ENCODE results near the gene TOP2B. TPM values are rescaled to one million over a fixed set of nuclear protein-coding genes. Genes with fewer than 3 reads are reported as not detected.

TOP2B gene
- total RNA-seq, 1 donor from 2014 or later: 113 TPM

GRCh38 chr3:25572919-25573385 is 91.8 kb downstream of the TOP2B start:
- ATAC-seq: no peak
- no peak for DNase-seq
- intact Hi-C loops (cut with micrococcal nuclease): no loop called here

DNA sequence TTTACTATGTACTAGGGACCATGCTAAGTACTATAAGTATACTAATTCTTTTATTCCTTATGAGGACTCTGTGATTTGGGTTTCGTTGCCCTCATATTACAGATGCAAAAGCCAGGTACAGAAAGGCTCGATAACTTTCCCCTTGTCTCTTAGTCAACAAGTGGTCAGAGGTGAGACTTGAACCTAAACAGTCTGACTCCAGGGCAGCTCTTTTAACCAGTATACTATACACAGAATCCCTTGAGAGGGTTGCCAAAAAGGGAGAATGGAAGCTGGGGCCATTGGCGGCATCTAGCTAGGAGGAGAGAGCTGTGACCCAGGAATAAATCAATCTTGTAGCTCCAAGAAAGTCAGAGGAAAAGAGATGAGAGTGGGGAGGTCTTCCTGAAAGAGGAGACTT is 92.4 kb downstream of the TOP2B start:
- intact Hi-C loops (cut with micrococcal nuclease): no loop called here
- ATAC-seq: no peak
- DNase-seq: no peak

DNA sequence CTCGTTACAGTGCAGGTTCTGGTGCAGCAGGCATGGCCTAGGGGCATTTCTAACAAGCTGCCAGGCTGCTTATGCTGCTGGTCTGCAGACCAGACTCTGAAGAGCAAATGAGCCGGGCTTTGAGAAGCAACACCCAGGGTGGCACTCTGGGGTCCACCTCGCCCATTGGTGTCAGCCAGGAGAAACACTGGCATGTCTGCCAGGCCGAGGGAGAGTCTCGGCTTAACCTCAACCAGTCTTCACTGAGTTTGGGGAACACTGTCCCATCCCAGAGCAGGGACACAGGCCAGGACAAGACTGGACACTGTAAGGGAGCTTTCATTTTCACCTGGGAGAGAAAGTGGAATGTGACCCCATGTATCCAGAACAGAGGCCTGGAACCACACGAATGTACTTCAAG is 93.4 kb downstream of the TOP2B start:
- DNase-seq (no peak), ATAC-seq (no peak)
- intact Hi-C loops (cut with micrococcal nuclease): no loop called here

- ATAC-seq: peak; percentile 87
- intact Hi-C loops (cut with micrococcal nuclease): no loop called here
- DNase-seq: peak; percentile 66
Observed at GRCh38 chr3:25568525-25569078, 96.1 kb downstream of the TOP2B start.

DNA sequence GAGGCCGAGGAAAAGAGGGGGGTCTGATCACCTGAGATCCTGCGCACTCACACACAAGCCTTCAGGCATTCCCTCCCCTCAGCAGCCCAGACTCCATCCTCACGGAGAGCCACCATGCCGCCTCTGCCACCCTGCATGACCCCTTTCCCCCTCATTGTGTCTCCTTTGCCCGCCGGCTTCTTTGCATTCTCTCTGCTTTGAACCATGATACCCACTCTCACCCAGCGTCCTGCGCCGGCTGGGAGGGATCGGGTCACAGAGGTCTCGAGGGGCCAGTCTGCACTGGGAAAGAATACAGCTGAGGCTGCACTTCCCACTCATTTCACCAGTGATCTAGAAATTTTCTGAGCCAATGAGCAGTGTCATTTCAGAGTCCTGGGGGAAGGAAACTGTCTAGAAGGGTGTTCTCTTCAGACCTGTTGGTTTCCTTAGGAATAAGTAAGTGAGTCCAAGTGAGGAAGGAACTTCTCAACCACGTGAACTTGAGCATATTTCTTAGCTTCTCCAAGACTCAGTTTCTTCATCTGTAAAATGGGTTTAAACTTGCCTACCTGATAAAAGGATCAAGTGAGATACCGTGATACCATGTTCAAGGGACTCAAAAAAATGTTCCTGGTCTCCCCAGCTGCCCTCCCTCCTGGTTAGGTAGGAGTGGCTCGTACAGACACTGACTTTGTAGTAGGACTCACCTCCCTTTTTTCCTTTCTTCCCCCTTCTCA is 96.7 kb downstream of the TOP2B start:
- no peak for ATAC-seq
- no peak for DNase-seq

DNA sequence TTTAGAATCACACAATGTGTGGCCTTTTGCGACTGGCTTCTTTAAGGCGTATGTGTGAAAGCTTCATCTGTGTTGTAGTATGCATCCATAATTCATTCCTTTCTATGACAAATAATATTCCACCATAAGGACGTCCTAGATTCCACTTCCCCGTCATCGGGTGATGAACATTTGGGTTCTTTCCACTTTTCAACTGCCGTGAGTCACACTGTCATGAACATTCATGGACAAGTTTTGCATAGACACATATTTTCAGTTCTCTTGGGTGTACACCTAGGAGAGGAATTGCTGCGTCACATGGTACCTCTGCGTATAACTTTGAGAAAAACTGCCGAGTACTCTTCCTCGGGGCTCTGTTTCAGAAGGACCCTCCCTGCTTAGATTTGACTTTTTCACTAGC is 97.3 kb downstream of the TOP2B start:
- intact Hi-C loops (cut with micrococcal nuclease): no loop called here
- DNase-seq (no peak), ATAC-seq (no peak)

More for the DNA sequence above, 96.7 kb downstream of the TOP2B start:
- intact Hi-C loops (cut with micrococcal nuclease): no loop called here

- DNase-seq: no peak
- intact Hi-C loops (cut with micrococcal nuclease): no loop called here
Observed at GRCh38 chr3:25566358-25566920, 98.3 kb downstream of the TOP2B start.

GRCh38 chr3:25565807-25566206 is 98.9 kb downstream of the TOP2B start:
- intact Hi-C loops (cut with micrococcal nuclease): no loop called here
- ATAC-seq (no peak), DNase-seq (no peak)

More at GRCh38 chr3:25566358-25566920, 98.3 kb downstream of the TOP2B start:
- no peak for ATAC-seq

GRCh38 chr3:25564075-25564474 is 100.6 kb downstream of the TOP2B start:
- intact Hi-C loops (cut with micrococcal nuclease): no loop called here
- ATAC-seq: no peak
- DNase-seq: no peak

- DNase-seq (no peak), ATAC-seq (no peak)
- intact Hi-C loops (cut with micrococcal nuclease): no loop called here
Observed at GRCh38 chr3:25563601-25564000, 101.1 kb downstream of the TOP2B start.

GRCh38 chr3:25558796-25559195 is 105.9 kb downstream of the TOP2B start:
- DNase-seq (no peak), ATAC-seq (no peak)
- intact Hi-C loops (cut with micrococcal nuclease): no loop called here

DNA sequence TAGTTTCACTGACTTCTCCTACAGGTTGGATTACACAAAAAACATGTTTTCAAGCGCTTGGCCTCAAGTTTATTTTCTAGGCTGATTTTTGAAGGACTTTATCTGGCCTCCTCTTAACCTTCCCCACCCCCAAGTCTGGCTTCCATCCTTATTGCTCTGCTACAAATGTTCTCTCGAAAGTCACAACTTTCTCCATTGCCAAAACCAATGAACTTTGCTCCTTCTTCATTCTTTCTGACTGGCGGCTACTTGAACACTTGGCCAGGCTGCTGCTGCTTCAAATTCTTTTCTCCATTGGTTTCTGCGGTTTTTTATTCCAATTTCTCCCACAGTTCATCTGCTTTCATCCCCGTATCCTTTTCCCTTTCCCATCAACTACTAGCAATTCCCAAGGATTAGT is 106.6 kb downstream of the TOP2B start:
- intact Hi-C loops (cut with micrococcal nuclease): no loop called here
- ATAC-seq: peak; percentile 53
- DNase-seq: no peak

GRCh38 chr3:25557694-25558093 is 107.0 kb downstream of the TOP2B start:
- DNase-seq: no peak
- ATAC-seq: peak; percentile 69
- intact Hi-C loops (cut with micrococcal nuclease): no loop called here

DNA sequence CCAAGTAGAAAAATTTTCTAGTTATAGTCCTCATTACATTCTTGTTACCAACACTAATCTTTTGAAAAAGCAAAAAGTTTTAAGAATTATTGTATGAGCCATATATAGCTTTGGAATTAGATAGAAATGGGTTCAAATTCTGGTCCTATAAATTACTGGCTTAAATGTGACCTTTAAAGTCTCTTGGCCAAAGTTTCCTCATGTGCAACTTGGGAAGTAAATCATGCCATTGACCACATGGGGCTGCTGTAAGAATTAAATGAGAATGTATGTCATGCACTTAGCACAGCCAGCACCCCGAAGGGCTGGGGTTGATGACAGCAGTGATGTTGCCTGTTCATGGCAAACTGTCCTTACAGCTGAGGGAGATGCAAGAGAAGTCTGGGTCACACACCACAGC is 108.3 kb downstream of the TOP2B start:
- DNase-seq (no peak), ATAC-seq (no peak)
- intact Hi-C loops (cut with micrococcal nuclease): no loop called here

GRCh38 chr3:25555695-25556437 is 108.8 kb downstream of the TOP2B start:
- intact Hi-C loops (cut with micrococcal nuclease): no loop called here
- DNase-seq (no peak), ATAC-seq (peak; percentile 40)

- no peak for DNase-seq
- intact Hi-C loops (cut with micrococcal nuclease): no loop called here
- ATAC-seq: no peak
Observed at GRCh38 chr3:25554376-25554775, 110.3 kb downstream of the TOP2B start.

DNA sequence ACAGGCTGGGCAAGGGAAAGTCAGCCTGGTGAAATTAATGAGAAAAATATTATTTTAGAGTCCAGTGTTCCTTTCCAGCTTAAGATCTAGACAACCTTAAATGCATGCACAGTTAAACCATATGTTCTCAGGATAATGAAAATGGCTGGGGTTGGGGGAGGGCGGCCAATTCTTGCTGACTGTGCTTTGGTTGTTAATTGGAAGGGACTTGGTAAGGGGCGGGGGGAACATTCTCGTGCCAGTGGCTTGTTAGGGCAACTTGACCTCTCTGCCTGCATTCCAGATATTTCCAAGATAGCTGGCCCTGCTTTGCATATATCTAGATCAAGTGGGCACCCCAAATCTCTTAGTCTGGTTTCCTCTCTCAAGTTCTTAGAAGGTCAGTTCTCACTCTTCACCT is 112.5 kb downstream of the TOP2B start:
- ATAC-seq (no peak), DNase-seq (no peak)
- intact Hi-C loops (cut with micrococcal nuclease): no loop called here

GRCh38 chr3:25548836-25549235 is 115.9 kb downstream of the TOP2B start:
- ATAC-seq: no peak
- DNase-seq: no peak
- intact Hi-C loops (cut with micrococcal nuclease): no loop called here

GRCh38 chr3:25547943-25548674 is 116.6 kb downstream of the TOP2B start:
- ATAC-seq (no peak), DNase-seq (no peak)
- intact Hi-C loops (cut with micrococcal nuclease): no loop called here
